HFFc6 (cell line): ENCODE results near the gene FCAMR. TPM values are rescaled to one million over a fixed set of nuclear protein-coding genes. Genes with fewer than 3 reads are reported as not detected.

Experiments used
- DNase-seq: peaks from one replicate; pipeline ENCODE4 v3.0.0-alpha.2; 2018
- H3K27ac Mint-ChIP-seq: 2 replicates; pipeline ENCODE4 v1.8.0; 2020; ENCODE audit warnings: mild to moderate bottlenecking, mixed read lengths
- H3K27me3 Mint-ChIP-seq: 2 replicates; pipeline ENCODE4 v1.8.0; 2021; ENCODE audit warnings: mild to moderate bottlenecking, moderate library complexity, mixed read lengths; ENCODE audit not compliant: insufficient read depth
- H3K36me3 Mint-ChIP-seq: 2 replicates; pipeline ENCODE4 v1.8.0; 2021; ENCODE audit warnings: low read depth, mixed read lengths
- H3K4me1 Mint-ChIP-seq: 2 replicates; pipeline ENCODE4 v1.8.0; 2020; ENCODE audit warnings: low read depth, mixed read lengths
- H3K4me3 Mint-ChIP-seq: 2 replicates; pipeline ENCODE4 v1.8.0; 2020; ENCODE audit warnings: mild to moderate bottlenecking, moderate library complexity, mixed read lengths
- H3K9me3 Mint-ChIP-seq: 2 replicates; pipeline ENCODE4 v1.8.0; 2020; ENCODE audit warnings: mild to moderate bottlenecking, mixed read lengths
- total RNA-seq, 6 experiments: library from RNA; stranded (reverse); fragmentation: NEBNext Ultra II Directional; extraction: Animal tissue kit (Norgen Biotek cat#: 25700); gene quantifications; 2 replicates in 1 of 6; 3 replicates in 5 of 6; pipeline ENCODE4 v1.2.3, GENCODE V29; 2021
- TF ChIP-seq, protein P1 (sequence below): fragments of 200-600 bp; sonication (generic); IDR thresholded peaks from 2 replicates; pipeline ENCODE4 v1.5.0; 2021; ENCODE audit warnings: antibody characterized with exemption, mild to moderate bottlenecking

Gene FCAMR
- total RNA-seq, 6 experiments from 2014 or later, result not detected

- Mint-ChIP-seq H3K36me3 (no peaks in the 10 kb centered on the region), H3K4me3 (no peak overlapping the region), H3K4me1 (peaks cover 48% of the 10 kb centered on the region), H3K27ac (no peak overlapping the region), H3K9me3 (no peaks in the 10 kb centered on the region), H3K27me3 (no peaks in the 10 kb centered on the region; the same call in 1 of the 2 replicates)
- no peak for DNase-seq
- TF ChIP-seq, protein P1, sequence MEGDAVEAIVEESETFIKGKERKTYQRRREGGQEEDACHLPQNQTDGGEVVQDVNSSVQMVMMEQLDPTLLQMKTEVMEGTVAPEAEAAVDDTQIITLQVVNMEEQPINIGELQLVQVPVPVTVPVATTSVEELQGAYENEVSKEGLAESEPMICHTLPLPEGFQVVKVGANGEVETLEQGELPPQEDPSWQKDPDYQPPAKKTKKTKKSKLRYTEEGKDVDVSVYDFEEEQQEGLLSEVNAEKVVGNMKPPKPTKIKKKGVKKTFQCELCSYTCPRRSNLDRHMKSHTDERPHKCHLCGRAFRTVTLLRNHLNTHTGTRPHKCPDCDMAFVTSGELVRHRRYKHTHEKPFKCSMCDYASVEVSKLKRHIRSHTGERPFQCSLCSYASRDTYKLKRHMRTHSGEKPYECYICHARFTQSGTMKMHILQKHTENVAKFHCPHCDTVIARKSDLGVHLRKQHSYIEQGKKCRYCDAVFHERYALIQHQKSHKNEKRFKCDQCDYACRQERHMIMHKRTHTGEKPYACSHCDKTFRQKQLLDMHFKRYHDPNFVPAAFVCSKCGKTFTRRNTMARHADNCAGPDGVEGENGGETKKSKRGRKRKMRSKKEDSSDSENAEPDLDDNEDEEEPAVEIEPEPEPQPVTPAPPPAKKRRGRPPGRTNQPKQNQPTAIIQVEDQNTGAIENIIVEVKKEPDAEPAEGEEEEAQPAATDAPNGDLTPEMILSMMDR, result no peak
Measured at GRCh38 chr1:207017615-207018559, 47.6 kb upstream of the FCAMR start.

- Mint-ChIP-seq H3K9me3 (no peaks in the 10 kb centered on the region), H3K27ac (no peak overlapping the region), H3K27me3 (no peaks in the 10 kb centered on the region; the same call in 1 of the 2 replicates), H3K4me3 (no peak overlapping the region), H3K36me3 (no peaks in the 10 kb centered on the region), H3K4me1 (peaks cover 33% of the 10 kb centered on the region)
- TF ChIP-seq, protein P1, result no peak
- no peak for DNase-seq
Measured at GRCh38 chr1:207015791-207016190, 45.5 kb upstream of the FCAMR start.

DNA sequence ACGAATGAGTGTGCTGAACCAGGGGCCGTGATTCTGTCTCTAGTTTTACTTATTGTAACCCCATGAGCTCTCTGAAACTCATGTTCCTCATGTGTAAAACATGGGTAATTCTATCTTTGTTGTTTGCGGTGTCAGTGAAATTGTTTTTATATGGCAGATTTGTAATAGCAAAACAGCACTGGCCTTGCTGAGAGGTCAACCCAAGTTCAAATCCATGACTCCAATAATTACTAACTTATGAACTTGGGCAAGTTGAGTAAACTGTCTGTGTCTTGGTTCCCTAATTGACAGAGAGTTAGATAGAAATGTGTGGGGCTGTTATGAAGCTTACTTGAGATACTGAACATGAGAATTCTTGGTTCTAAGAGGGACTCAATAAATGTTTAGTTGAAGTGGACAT lies 44.5 kb upstream of the FCAMR start:
- no peak overlapping the region for H3K27ac Mint-ChIP-seq
- no peak overlapping the region for H3K4me3 Mint-ChIP-seq
- H3K9me3 Mint-ChIP-seq, result no peaks in the 10 kb centered on the region
- H3K4me1 Mint-ChIP-seq, result peaks cover 22% of the 10 kb centered on the region
- DNase-seq, result no peak
- no peaks in the 10 kb centered on the region; the same call in 1 of the 2 replicates for H3K27me3 Mint-ChIP-seq
- H3K36me3 Mint-ChIP-seq, result no peaks in the 10 kb centered on the region
- TF ChIP-seq, protein P1, result no peak

DNA sequence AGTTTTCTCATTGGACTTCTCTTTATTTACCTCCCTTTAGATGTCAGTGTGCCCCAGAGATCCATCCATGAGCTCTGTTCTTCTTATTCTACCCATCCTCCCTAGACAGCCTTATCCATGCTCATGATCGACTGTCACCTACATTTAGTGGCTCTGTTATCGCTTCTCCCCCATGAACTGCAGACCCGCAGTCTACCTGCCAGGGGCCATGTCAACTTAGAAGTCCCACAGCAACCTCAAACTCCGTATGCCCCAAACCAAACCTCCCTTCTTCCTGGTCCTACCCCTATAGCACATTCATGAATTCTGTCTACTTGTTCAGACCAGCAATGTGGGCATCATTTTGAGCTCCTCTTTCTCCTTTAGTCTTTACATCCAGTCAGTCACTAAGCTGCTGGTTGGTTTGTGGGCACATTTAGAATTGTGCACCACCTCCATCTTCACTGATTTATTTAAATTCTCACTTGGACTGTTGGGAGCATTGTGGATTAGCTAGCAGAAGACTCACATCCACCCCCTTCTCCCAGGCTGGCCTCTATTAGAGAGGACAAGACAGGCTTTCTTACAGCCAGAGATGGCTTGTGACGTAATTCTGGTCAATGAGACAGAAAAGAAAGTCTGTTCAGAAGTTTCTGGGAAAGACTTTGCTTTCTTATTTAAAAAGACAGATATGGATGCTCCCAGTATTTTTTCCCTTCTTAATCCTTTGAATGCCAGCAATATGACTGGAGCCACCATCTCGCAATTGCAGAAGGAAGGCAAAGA lies 43.2 kb upstream of the FCAMR start:
- DNase-seq, result no peak
- Mint-ChIP-seq H3K9me3 (no peaks in the 10 kb centered on the region), H3K36me3 (no peaks in the 10 kb centered on the region), H3K4me1 (peaks cover 28% of the 10 kb centered on the region), H3K27ac (no peak overlapping the region), H3K4me3 (no peak overlapping the region), H3K27me3 (no peaks in the 10 kb centered on the region; the same call in 1 of the 2 replicates)
- TF ChIP-seq, protein P1, result no peak

DNA sequence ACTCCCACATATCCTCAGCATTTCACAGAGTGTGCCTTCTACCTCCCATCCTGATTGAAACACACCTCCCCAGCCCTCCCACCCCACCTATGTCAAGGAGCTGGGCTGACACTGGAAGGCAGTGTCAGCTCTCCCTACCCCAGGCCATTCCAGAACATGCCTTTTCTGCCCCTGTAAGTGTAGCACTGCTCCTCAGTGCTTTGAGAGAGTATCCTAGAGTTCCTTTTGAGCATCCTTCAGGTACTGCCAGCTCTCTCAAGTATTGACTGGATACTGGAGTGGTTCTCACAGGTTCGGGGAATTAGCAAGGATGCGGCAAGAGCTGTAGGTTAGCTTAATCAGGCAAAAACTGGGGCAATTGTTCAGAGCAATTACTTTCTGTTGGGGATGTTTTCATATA lies 40.5 kb upstream of the FCAMR start:
- no peak for DNase-seq
- no peaks in the 10 kb centered on the region; the same call in 1 of the 2 replicates for H3K27me3 Mint-ChIP-seq
- H3K36me3 Mint-ChIP-seq, result peaks cover 5% of the 10 kb centered on the region
- TF ChIP-seq, protein P1, result no peak
- no peak overlapping the region for H3K27ac Mint-ChIP-seq
- peaks cover 47% of the 10 kb centered on the region for H3K4me1 Mint-ChIP-seq
- H3K4me3 Mint-ChIP-seq, result no peak overlapping the region
- peaks cover 4% of the 10 kb centered on the region for H3K9me3 Mint-ChIP-seq
